ENCODE measurements around the gene CHRNE.
"Not testable (repeated sequence)": the region's sequence is repeated elsewhere in the genome, so short reads cannot be mapped to it uniquely, and the experiment has no call there.

CHRNE gene

GRCh38 chr17:4939546-4939795 is 36.6 kb upstream of the CHRNE start:
- no peak for DNase-seq

- DNase-seq = no peak
Measured at GRCh38 chr17:4938688-4939545, 36.0 kb upstream of the CHRNE start.

- DNase-seq = no peak
Measured at GRCh38 chr17:4938069-4938491, 35.2 kb upstream of the CHRNE start.

- no peak for DNase-seq
Measured at GRCh38 chr17:4937553-4937952, 34.7 kb upstream of the CHRNE start.

- DNase-seq = no peak
Measured at GRCh38 chr17:4936436-4936835, 33.5 kb upstream of the CHRNE start.

- DNase-seq = no peak
Measured at GRCh38 chr17:4935650-4936049, 32.8 kb upstream of the CHRNE start.

- no peak for DNase-seq
Measured at GRCh38 chr17:4934173-4934979, 31.5 kb upstream of the CHRNE start.

GRCh38 chr17:4933646-4934045 is 30.7 kb upstream of the CHRNE start:
- DNase-seq = no peak

- DNase-seq = no peak
Measured at GRCh38 chr17:4932756-4933155, 29.9 kb upstream of the CHRNE start.

GRCh38 chr17:4931963-4932362 is 29.1 kb upstream of the CHRNE start, which contains the start of gene GP1BA:
GP1BA (plus strand) TSS chr17:4932277; CDS start chr17:4932605, 328 bp downstream.
- DNase-seq = no peak

- no peak for DNase-seq
Measured at GRCh38 chr17:4928881-4929280, 26.0 kb upstream of the CHRNE start.

GRCh38 chr17:4926577-4927335 is 23.9 kb upstream of the CHRNE start:
- DNase-seq = not testable (repeated sequence)

- DNase-seq = no peak
Measured at GRCh38 chr17:4921320-4921719, 18.4 kb upstream of the CHRNE start.

GRCh38 chr17:4920351-4921048 is 17.6 kb upstream of the CHRNE start:
- no peak for DNase-seq

- DNase-seq = no peak
Measured at GRCh38 chr17:4919511-4920047, 16.7 kb upstream of the CHRNE start.

GRCh38 chr17:4914551-4914950 is 11.7 kb upstream of the CHRNE start:
- DNase-seq = not testable (repeated sequence)

GRCh38 chr17:4913994-4914393 is 11.1 kb upstream of the CHRNE start:
- DNase-seq = no peak

- DNase-seq = peak; percentile 53
Measured at GRCh38 chr17:4908711-4909496, 6.0 kb upstream of the CHRNE start.

- DNase-seq = no peak
Measured at GRCh38 chr17:4908301-4908700, 5.4 kb upstream of the CHRNE start.

GRCh38 chr17:4906642-4907041 is 3.7 kb upstream of the CHRNE start:
- DNase-seq = not testable (repeated sequence)

GRCh38 chr17:4902540-4902939 is 358 bp downstream of the CHRNE start:
- no peak for DNase-seq

All from NCI-H774 (cell line).